H1 (cell line): ENCODE measurements around the gene TRAF1.

Experiments
- BRCA1 ChIP-seq: IDR thresholded peaks from 2 replicates; pipeline ENCODE4 v1.6.1; 2012; ENCODE audit warnings: low read depth, low read length, improper control_type of control experiment
- CEBPB ChIP-seq: IDR thresholded peaks from 2 replicates; pipeline ENCODE4 v1.6.1; 2012; ENCODE audit warnings: low read depth, low read length
- EP300 ChIP-seq, 2 experiments: IDR thresholded peaks; 1 replicate in 1 of 2; 2 replicates in 1 of 2; pipeline ENCODE4 v1.6.1; 2011 to 2012; ENCODE audit warnings: low read depth in 2 of 2, low read length in 2 of 2, mild to moderate bottlenecking in 2 of 2, borderline replicate concordance in 1 of 2, inconsistent platforms in 1 of 2, moderate library complexity in 1 of 2
- EZH2 ChIP-seq: fragments of 200-600 bp; sonication (generic); IDR thresholded peaks from 2 replicates; pipeline ENCODE4 v1.7.1; 2012; ENCODE audit warnings: low read depth, mild to moderate bottlenecking, moderate library complexity, low read length, inconsistent platforms; ENCODE audit not compliant: severe bottlenecking
- POLR2A ChIP-seq, 2 experiments: IDR thresholded peaks; 1 replicate in 1 of 2; 2 replicates in 1 of 2; pipeline ENCODE4 v1.6.1; 2011; ENCODE audit warnings: low read depth in 2 of 2, low read length in 2 of 2, mild to moderate bottlenecking in 2 of 2; ENCODE audit errors: control extremely low read depth in 1 of 2
- POLR2AphosphoS5 ChIP-seq: IDR thresholded peaks from 2 replicates; pipeline ENCODE4 v1.6.1; 2011; ENCODE audit warnings: low read depth, low read length
- RFX5 ChIP-seq: IDR thresholded peaks from 2 replicates; pipeline ENCODE4 v1.6.1; 2011; ENCODE audit warnings: low read depth, low read length, improper control_type of control experiment, borderline replicate concordance
- ZNF274 ChIP-seq: IDR thresholded peaks from 2 replicates; pipeline ENCODE4 v1.7.0; 2012; ENCODE audit warnings: low read length, borderline replicate concordance; ENCODE audit errors: extremely low read depth
- TF ChIP-seq, protein P1 (sequence below), 3 experiments: IDR thresholded peaks; 1 replicate in 2 of 3; 2 replicates in 1 of 3; pipeline versions ENCODE4 v1.5.1 to v1.6.1; 2011; ENCODE audit warnings: low read length in 3 of 3, mild to moderate bottlenecking in 3 of 3, inconsistent platforms in 2 of 3, low read depth in 1 of 3, moderate library complexity in 1 of 3; ENCODE audit not compliant: insufficient read depth in 1 of 3; ENCODE audit errors: control extremely low read depth in 1 of 3

DNA sequence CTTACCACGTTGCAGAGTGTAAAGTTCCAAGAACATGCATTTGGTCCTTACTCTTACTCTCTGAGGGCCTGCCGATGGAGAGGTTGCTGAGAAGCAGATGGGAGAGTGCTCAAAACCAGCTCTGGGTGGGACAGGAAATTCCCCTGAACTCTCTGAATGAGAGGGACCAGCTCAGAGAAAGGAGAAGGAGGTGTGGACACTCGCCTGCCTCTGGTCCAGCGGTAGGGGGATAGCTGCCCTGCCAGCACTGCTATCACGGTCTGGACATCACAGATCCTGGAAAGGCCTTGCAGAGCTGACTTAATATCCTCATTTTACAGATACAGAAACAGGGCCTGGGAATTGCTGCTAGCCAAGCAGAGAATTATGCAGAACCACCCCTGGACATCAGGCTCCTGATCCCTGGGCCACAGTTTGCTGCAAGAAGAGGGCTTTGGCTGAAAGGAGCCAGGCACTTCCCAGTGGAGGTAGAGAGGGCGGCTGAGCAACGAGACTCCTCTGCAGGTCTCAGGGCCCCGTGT lies 4.9 kb downstream of the TRAF1 start:
- no peak for TF ChIP-seq RFX5
- no peak for TF ChIP-seq EZH2
- no peak for TF ChIP-seq BRCA1
- TF ChIP-seq POLR2A (IDR thresholded peaks at IDR 0.05; ENCODE audit: control extremely low read depth in 1 of 2, low read depth in 2 of 2, low read length in 2 of 2) = no peak
- TF ChIP-seq CEBPB = no peak
- no peak for TF ChIP-seq EP300 (IDR thresholded peaks at IDR 0.05; ENCODE audit: borderline replicate concordance in 1 of 2, low read depth in 2 of 2, low read length in 2 of 2)
- TF ChIP-seq POLR2AphosphoS5 = no peak
- no peak for TF ChIP-seq ZNF274
- TF ChIP-seq, protein P1, sequence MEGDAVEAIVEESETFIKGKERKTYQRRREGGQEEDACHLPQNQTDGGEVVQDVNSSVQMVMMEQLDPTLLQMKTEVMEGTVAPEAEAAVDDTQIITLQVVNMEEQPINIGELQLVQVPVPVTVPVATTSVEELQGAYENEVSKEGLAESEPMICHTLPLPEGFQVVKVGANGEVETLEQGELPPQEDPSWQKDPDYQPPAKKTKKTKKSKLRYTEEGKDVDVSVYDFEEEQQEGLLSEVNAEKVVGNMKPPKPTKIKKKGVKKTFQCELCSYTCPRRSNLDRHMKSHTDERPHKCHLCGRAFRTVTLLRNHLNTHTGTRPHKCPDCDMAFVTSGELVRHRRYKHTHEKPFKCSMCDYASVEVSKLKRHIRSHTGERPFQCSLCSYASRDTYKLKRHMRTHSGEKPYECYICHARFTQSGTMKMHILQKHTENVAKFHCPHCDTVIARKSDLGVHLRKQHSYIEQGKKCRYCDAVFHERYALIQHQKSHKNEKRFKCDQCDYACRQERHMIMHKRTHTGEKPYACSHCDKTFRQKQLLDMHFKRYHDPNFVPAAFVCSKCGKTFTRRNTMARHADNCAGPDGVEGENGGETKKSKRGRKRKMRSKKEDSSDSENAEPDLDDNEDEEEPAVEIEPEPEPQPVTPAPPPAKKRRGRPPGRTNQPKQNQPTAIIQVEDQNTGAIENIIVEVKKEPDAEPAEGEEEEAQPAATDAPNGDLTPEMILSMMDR (IDR thresholded peaks at IDR 0.05; ENCODE audit: control extremely low read depth in 1 of 3, insufficient read depth in 1 of 3, low read depth in 1 of 3, low read length in 3 of 3) = no peak
